A549 (cell line): ENCODE measurements around the gene SUPT4H1.

Experiments used
- CEBPB ChIP-seq, 2 experiments: fragments of >200 bp in 1 of 2; sonication (Bioruptor Twin) in 1 of 2; formaldehyde crosslinking in 1 of 2; IDR thresholded peaks; 2 replicates each; pipeline ENCODE4 v1.6.1; 2012 to 2016
- CHD2 ChIP-seq: fragments of 150-350 bp; IDR thresholded peaks from 2 replicates; pipeline ENCODE4 v1.6.1; 2014; ENCODE audit warnings: low read length; ENCODE audit not compliant: partially characterized antibody
- MAFK ChIP-seq: fragments of 450-650 bp; IDR thresholded peaks from 2 replicates; pipeline ENCODE4 v1.6.1; 2014; ENCODE audit not compliant: partially characterized antibody
- MYC ChIP-seq: IDR thresholded peaks from 2 replicates; pipeline ENCODE4 v1.6.1; 2012; ENCODE audit warnings: mild to moderate bottlenecking, inconsistent platforms, low read length, improper control_type of control experiment, borderline replicate concordance
- POLR2A ChIP-seq: IDR thresholded peaks from 2 replicates; pipeline ENCODE4 v1.6.1; 2012; ENCODE audit warnings: mild to moderate bottlenecking, low read length
- POLR2AphosphoS2 ChIP-seq: conservative IDR thresholded peaks from 2 replicates; pipeline ENCODE4 v1.6.1; 2012; ENCODE audit warnings: low read length, improper control_type of control experiment, inconsistent platforms
- RAD21 ChIP-seq, 2 experiments: fragments of >200 bp in 1 of 2; sonication (Bioruptor Twin) in 1 of 2; formaldehyde crosslinking in 1 of 2; IDR thresholded peaks in 1 of 2; conservative IDR thresholded peaks in 1 of 2; 2 replicates in 1 of 2; 3 replicates in 1 of 2; pipeline ENCODE4 v1.6.1; 2012 to 2018; ENCODE audit warnings: inconsistent platforms in 1 of 2
- REST ChIP-seq: fragments of 200-600 bp; sonication (generic); IDR thresholded peaks from 2 replicates; pipeline ENCODE4 v1.6.1; 2016; ENCODE audit warnings: antibody characterized with exemption, mild to moderate bottlenecking, moderate library complexity
- SREBF2 ChIP-seq: fragments of 450-650 bp; IDR thresholded peaks from 2 replicates; pipeline ENCODE4 v1.6.1; 2014; ENCODE audit warnings: mild to moderate bottlenecking, moderate library complexity
- ZFP36 ChIP-seq: fragments of 450-650 bp; IDR thresholded peaks from 2 replicates; pipeline ENCODE4 v1.6.1; 2014; ENCODE audit warnings: borderline replicate concordance; ENCODE audit not compliant: partially characterized antibody
- TF ChIP-seq, protein P1 (sequence below): fragments of >200 bp; sonication (Bioruptor Twin); formaldehyde crosslinking; IDR thresholded peaks from 3 replicates; pipeline ENCODE4 v1.5.1; 2016

- TF ChIP-seq, protein P1, sequence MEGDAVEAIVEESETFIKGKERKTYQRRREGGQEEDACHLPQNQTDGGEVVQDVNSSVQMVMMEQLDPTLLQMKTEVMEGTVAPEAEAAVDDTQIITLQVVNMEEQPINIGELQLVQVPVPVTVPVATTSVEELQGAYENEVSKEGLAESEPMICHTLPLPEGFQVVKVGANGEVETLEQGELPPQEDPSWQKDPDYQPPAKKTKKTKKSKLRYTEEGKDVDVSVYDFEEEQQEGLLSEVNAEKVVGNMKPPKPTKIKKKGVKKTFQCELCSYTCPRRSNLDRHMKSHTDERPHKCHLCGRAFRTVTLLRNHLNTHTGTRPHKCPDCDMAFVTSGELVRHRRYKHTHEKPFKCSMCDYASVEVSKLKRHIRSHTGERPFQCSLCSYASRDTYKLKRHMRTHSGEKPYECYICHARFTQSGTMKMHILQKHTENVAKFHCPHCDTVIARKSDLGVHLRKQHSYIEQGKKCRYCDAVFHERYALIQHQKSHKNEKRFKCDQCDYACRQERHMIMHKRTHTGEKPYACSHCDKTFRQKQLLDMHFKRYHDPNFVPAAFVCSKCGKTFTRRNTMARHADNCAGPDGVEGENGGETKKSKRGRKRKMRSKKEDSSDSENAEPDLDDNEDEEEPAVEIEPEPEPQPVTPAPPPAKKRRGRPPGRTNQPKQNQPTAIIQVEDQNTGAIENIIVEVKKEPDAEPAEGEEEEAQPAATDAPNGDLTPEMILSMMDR = no peak
- TF ChIP-seq MYC (no peak), CEBPB (IDR thresholded peaks at IDR 0.05) (no peak), POLR2AphosphoS2 (no peak), REST (no peak), ZFP36 (no peak), SREBF2 (no peak), CHD2 (no peak), POLR2A (no peak), MAFK (no peak), RAD21 (conservative IDR thresholded peaks at IDR 0.05 in 1 of 2, IDR thresholded peaks at IDR 0.05 in 1 of 2) (no peak)
Observed at GRCh38 chr17:58319173-58320162, 32.5 kb downstream of the SUPT4H1 start.
